ENCODE data around the gene PLAAT1.

Gene PLAAT1

GRCh38 chr3:193228206-193228605 is 12.8 kb upstream of the PLAAT1 start:
- Histone ChIP-seq H3K27me3 (replicated peaks) (no peaks in the 10 kb centered on the region), H3K4me3 (ENCODE audit: low read depth, low read length) (no peak overlapping the region), H3K27ac (no peak overlapping the region), H3K36me3 (replicated peaks) (no peaks in the 10 kb centered on the region)
- no peak for DNase-seq
- in situ Hi-C loops (cut with HindIII; ENCODE audit: low pct_ligation_motif_present, low sequenced_read_pairs) = no loop called here
- TF ChIP-seq CTCF (IDR thresholded peaks at IDR 0.05; ENCODE audit: low read depth, low read length, missing control alignments) = no peak

GRCh38 chr3:193229851-193230420 is 11.1 kb upstream of the PLAAT1 start:
- Histone ChIP-seq H3K27ac (no peak overlapping the region), H3K4me3 (ENCODE audit: low read depth, low read length) (no peak overlapping the region), H3K27me3 (replicated peaks) (no peaks in the 10 kb centered on the region), H3K36me3 (replicated peaks) (no peaks in the 10 kb centered on the region)
- in situ Hi-C loops (cut with HindIII; ENCODE audit: low pct_ligation_motif_present, low sequenced_read_pairs) = no loop called here
- no peak for TF ChIP-seq CTCF (IDR thresholded peaks at IDR 0.05; ENCODE audit: low read depth, low read length, missing control alignments)
- DNase-seq = no peak

DNA sequence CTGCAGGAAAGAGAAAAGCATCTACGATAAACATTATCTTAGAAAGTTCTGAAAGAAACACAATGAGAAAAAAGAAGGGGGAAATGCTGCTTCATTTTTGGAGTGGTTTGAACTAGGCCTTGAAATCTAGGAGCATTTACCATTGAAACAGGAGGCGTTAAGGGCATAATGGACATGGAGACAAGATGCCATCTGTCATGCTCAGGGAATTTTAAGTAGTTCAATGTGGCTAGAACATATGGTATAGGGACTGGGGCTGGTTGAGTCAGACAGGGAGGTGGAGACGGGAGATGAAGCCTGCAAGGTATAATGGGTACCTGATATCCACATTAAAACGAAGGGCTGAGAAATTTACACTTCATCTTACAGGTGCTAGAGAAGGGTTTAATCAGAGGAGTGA is 10.4 kb upstream of the PLAAT1 start:
- Histone ChIP-seq H3K27me3 (replicated peaks) (no peaks in the 10 kb centered on the region), H3K27ac (no peak overlapping the region), H3K4me3 (ENCODE audit: low read depth, low read length) (no peak overlapping the region), H3K36me3 (replicated peaks) (no peaks in the 10 kb centered on the region)
- no peak for TF ChIP-seq CTCF (IDR thresholded peaks at IDR 0.05; ENCODE audit: low read depth, low read length, missing control alignments)
- DNase-seq = no peak
- in situ Hi-C loops (cut with HindIII; ENCODE audit: low pct_ligation_motif_present, low sequenced_read_pairs) = no loop called here

DNA sequence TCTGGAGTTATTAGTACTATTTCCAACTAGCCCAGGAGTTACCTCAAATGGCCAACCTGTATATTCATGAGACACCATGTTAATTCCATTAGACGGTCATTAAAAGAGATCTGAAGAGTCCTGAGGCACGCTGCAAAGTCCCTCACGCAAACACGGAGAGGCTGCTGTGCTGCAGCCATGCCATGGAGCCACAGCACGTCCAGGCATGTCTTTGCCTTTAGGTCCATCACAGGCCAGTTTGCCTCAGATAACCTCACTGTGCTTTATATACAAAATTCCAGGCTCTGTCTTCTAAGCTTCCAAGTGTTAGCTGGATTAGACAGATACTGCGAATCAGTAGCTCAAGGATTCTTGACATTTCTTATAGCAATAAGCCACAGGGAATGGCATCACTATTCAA is 9.8 kb upstream of the PLAAT1 start:
- TF ChIP-seq CTCF (IDR thresholded peaks at IDR 0.05; ENCODE audit: low read depth, low read length, missing control alignments) = no peak
- in situ Hi-C loops (cut with HindIII; ENCODE audit: low pct_ligation_motif_present, low sequenced_read_pairs) = no loop called here
- Histone ChIP-seq H3K27me3 (replicated peaks) (no peaks in the 10 kb centered on the region), H3K27ac (no peak overlapping the region), H3K4me3 (ENCODE audit: low read depth, low read length) (no peak overlapping the region), H3K36me3 (replicated peaks) (no peaks in the 10 kb centered on the region)
- no peak for DNase-seq

GRCh38 chr3:193236599-193236998 is 4.4 kb upstream of the PLAAT1 start:
- Histone ChIP-seq H3K27ac (no peak overlapping the region), H3K4me3 (ENCODE audit: low read depth, low read length) (no peak overlapping the region), H3K36me3 (replicated peaks) (no peaks in the 10 kb centered on the region), H3K27me3 (replicated peaks) (no peaks in the 10 kb centered on the region)
- no peak for TF ChIP-seq CTCF (IDR thresholded peaks at IDR 0.05; ENCODE audit: low read depth, low read length, missing control alignments)
- DNase-seq = no peak
- in situ Hi-C loops (cut with HindIII; ENCODE audit: low pct_ligation_motif_present, low sequenced_read_pairs) = no loop called here

DNA sequence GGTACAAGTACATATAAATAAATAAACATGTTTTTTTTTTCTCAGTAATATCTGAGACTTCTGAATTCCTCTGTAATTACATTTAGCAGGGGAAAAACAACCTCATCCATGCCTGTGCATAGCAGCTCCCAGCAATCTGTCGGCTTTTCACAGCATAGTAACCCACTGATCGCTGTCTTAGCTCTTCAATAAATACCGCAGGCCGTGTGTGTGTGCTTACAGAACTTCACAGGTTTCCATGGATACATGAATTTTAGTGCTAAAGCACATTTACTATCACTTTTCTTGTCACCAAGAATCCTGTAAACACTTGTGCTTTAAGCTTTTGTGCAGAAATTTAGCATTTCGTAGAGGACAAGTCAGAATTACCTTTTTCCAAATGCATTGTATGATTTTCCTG is 4.0 kb upstream of the PLAAT1 start:
- Histone ChIP-seq H3K27me3 (replicated peaks) (no peaks in the 10 kb centered on the region), H3K4me3 (ENCODE audit: low read depth, low read length) (no peak overlapping the region), H3K27ac (no peak overlapping the region), H3K36me3 (replicated peaks) (no peaks in the 10 kb centered on the region)
- no peak for DNase-seq
- no peak for TF ChIP-seq CTCF (IDR thresholded peaks at IDR 0.05; ENCODE audit: low read depth, low read length, missing control alignments)
- in situ Hi-C loops (cut with HindIII; ENCODE audit: low pct_ligation_motif_present, low sequenced_read_pairs) = no loop called here
